ENCODE results near the gene ME1. TPM values are rescaled to one million over a fixed set of nuclear protein-coding genes. Genes with fewer than 3 reads are reported as not detected.

Gene ME1
- total RNA-seq, 1 experiment from 2014 or later: 17.8 TPM

DNA sequence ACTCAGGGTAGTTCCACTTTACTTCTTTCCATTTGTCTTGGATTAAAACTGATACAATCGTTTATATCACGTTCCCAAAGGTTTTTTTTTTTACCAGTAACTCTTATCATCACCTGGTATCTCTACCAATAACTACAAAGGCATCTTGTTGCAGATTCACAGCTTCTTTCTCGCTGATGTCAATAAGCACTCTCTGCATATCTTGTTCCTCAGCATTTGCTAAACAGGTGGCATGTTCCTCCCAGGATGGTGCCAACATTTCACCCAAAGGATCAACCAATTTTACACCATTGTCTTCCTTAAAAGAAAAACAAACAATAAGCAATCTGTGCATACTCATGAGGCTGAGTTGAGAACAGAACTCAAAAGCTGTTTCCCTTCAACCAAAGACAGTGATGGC, 242.3 kb downstream of the ME1 start:
- Mint-ChIP-seq H3K36me3 (ENCODE audit: insufficient read depth, unreplicated experiment) (peaks cover 35% of the 10 kb centered on the region), H3K27ac (ENCODE audit: low read depth, unreplicated experiment) (no peak overlapping the region), H3K27me3 (ENCODE audit: insufficient read depth, unreplicated experiment) (no peaks in the 10 kb centered on the region), H3K9me3 (ENCODE audit: unreplicated experiment) (no peaks in the 10 kb centered on the region), H3K4me1 (ENCODE audit: insufficient read depth, unreplicated experiment) (peaks cover 17% of the 10 kb centered on the region), H3K4me3 (ENCODE audit: unreplicated experiment) (no peak overlapping the region)
- TF ChIP-seq CTCF (IDR thresholded peaks at IDR 0.05; ENCODE audit: unreplicated experiment): no peak
- CTCF ChIA-PET: interaction anchor here (0.5 to 10.2 kb wide), 9 partner anchors 10 to 918 kb away, joined by 3 to 88 read pairs (median 4); partner anchors contain the start of genes DOP1A, PRSS35 and UBE3D
- POLR2A ChIA-PET: interaction anchor here (0.6 kb wide), 1 partner anchor 8 kb away, joined by 3 read pairs; no protein-coding TSS in a partner anchor
- DNase-seq (ENCODE audit: unreplicated experiment): no peak
- no TSS peak for BruUV-seq (replicated peaks)
- intact Hi-C loops (cut with micrococcal nuclease): no loop called here

DNA sequence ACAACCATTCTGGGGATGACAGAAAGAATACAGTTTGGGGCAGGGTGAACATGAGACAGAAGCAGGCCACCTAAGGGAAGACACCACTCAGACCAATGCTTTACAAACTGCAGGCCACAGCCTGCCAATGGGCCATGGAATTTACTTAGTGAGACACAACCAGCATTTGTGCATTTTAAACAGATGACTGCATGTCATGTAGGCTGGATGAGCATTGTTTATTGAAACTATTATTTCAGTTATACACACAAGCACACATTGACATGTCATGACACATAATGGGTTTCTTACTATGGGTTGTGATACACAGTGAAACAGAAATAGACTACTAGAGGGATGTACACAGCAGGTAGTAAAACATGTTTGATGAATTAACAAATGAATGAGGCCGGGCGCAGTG, 245.8 kb downstream of the ME1 start:
- intact Hi-C loops (cut with micrococcal nuclease): no loop called here
- BruUV-seq (replicated peaks): no TSS peak
- no peak for DNase-seq (ENCODE audit: unreplicated experiment)
- Mint-ChIP-seq H3K27ac (ENCODE audit: low read depth, unreplicated experiment) (peak overlapping the region; percentile 74), H3K27me3 (ENCODE audit: insufficient read depth, unreplicated experiment) (no peaks in the 10 kb centered on the region), H3K4me3 (ENCODE audit: unreplicated experiment) (no peak overlapping the region), H3K36me3 (ENCODE audit: insufficient read depth, unreplicated experiment) (peaks cover 57% of the 10 kb centered on the region), H3K9me3 (ENCODE audit: unreplicated experiment) (no peaks in the 10 kb centered on the region), H3K4me1 (ENCODE audit: insufficient read depth, unreplicated experiment) (peaks cover 30% of the 10 kb centered on the region)
- CTCF ChIA-PET: interaction anchor here (0.6 to 10.2 kb wide), 3 partner anchors 18 to 119 kb away, joined by 4 to 88 read pairs (median 59); partner anchors contain the start of genes DOP1A and UBE3D
- no peak for TF ChIP-seq CTCF (IDR thresholded peaks at IDR 0.05; ENCODE audit: unreplicated experiment)
- POLR2A ChIA-PET: interaction anchor here (0.8 to 1.8 kb wide), 2 partner anchors 100 to 117 kb away, joined by 4 to 5 read pairs; partner anchors contain the start of gene DOP1A

GRCh38 chr6:83183082-83183828, 247.6 kb downstream of the ME1 start:
- Mint-ChIP-seq H3K36me3 (ENCODE audit: insufficient read depth, unreplicated experiment) (peaks cover 70% of the 10 kb centered on the region), H3K9me3 (ENCODE audit: unreplicated experiment) (no peaks in the 10 kb centered on the region), H3K4me3 (ENCODE audit: unreplicated experiment) (peak overlapping the region; percentile 12), H3K4me1 (ENCODE audit: insufficient read depth, unreplicated experiment) (peaks cover 30% of the 10 kb centered on the region), H3K27ac (ENCODE audit: low read depth, unreplicated experiment) (peak overlapping the region; percentile 74), H3K27me3 (ENCODE audit: insufficient read depth, unreplicated experiment) (no peaks in the 10 kb centered on the region)
- CTCF ChIA-PET: interaction anchor here (0.6 to 10.2 kb wide), 6 partner anchors 10 to 117 kb away, joined by 3 to 88 read pairs (median 5); partner anchors contain the start of genes DOP1A and UBE3D
- POLR2A ChIA-PET: interaction anchor here (0.6 to 4.3 kb wide), 15 partner anchors 8 to 977 kb away, joined by 3 to 42 read pairs (median 5); partner anchors contain the start of genes DOP1A, PGM3, RWDD2A and UBE3D
- intact Hi-C loops (cut with micrococcal nuclease): loop anchor here (1.0 to 2.0 kb wide), 3 partner anchors 10 to 116 kb away; partner anchors contain the start of genes DOP1A, PGM3 and RWDD2A
- DNase-seq (ENCODE audit: unreplicated experiment): peak; percentile 91
- TF ChIP-seq CTCF (IDR thresholded peaks at IDR 0.05; ENCODE audit: unreplicated experiment): no peak
- no TSS peak for BruUV-seq (replicated peaks)

DNA sequence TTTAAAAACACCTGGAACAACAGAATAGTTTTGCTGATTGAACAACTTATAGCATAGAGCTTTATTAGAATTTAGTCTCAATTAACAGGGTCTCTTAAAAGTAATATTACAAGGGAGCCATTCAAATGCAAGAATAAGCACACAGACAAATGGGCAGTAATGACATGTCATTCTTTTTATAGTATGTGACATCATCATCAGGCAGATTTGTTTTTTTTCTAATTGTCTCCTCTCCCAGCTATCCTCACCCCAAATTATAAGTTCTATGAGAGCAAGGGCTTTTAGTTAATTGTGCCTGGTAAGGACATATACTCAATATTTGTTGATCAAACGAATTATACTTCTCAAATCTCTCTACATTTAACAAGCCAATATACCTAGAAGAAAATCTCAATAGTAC, 248.7 kb downstream of the ME1 start:
- ChIA-PET CTCF (interaction anchor here (0.6 to 2.2 kb wide), 2 partner anchors 33 to 182 kb away, joined by 3 to 11 read pairs; no protein-coding TSS in a partner anchor), POLR2A (interaction anchor here (3.2 to 4.3 kb wide), 2 partner anchors 10 to 11 kb away, joined by 12 to 42 read pairs; partner anchors contain the start of genes PGM3 and RWDD2A)
- Mint-ChIP-seq H3K4me1 (ENCODE audit: insufficient read depth, unreplicated experiment) (peaks cover 30% of the 10 kb centered on the region), H3K9me3 (ENCODE audit: unreplicated experiment) (no peaks in the 10 kb centered on the region), H3K36me3 (ENCODE audit: insufficient read depth, unreplicated experiment) (peaks cover 75% of the 10 kb centered on the region), H3K27me3 (ENCODE audit: insufficient read depth, unreplicated experiment) (no peaks in the 10 kb centered on the region), H3K4me3 (ENCODE audit: unreplicated experiment) (no peak overlapping the region), H3K27ac (ENCODE audit: low read depth, unreplicated experiment) (no peak overlapping the region)
- intact Hi-C loops (cut with micrococcal nuclease): loop anchor here (2.0 kb wide), 1 partner anchor 115 kb away; the partner anchor contains the start of gene DOP1A
- BruUV-seq (replicated peaks): no TSS peak
- no peak for DNase-seq (ENCODE audit: unreplicated experiment)
- TF ChIP-seq CTCF (IDR thresholded peaks at IDR 0.05; ENCODE audit: unreplicated experiment): no peak
